HEK293 (cell line): ENCODE data around the gene HOXD11.

Experiments used
- CTCF ChIA-PET: fragments of 350-600 bp; formaldehyde crosslinking; extraction: SDS; loops from one replicate; lab custom pipeline; 2021; ENCODE audit warnings: antibody characterized with exemption; lab: Yijun Ruan, JAX
- POLR2A ChIA-PET: fragments of 300-600 bp; formaldehyde crosslinking; extraction: SDS; loops from one replicate; lab custom pipeline; 2020; ENCODE audit warnings: antibody characterized with exemption, inconsistent platforms; lab: Yijun Ruan, JAX
- H3K27ac ChIP-seq: fragments of 200-500 bp; sonication (Bioruptor generic); 2 replicates; pipeline ENCODE4 v1.5.1; 2014; ENCODE audit warnings: low read depth, low read length, control low read depth, inconsistent platforms; ENCODE audit errors: extremely low read depth
- H3K36me3 ChIP-seq, 2 experiments: fragments of 200-500 bp in 1 of 2; sonication (Bioruptor generic) in 1 of 2; 1 replicate in 1 of 2; 2 replicates in 1 of 2; pipeline ENCODE4 v1.5.1; 2014 to 2017; ENCODE audit warnings: inconsistent platforms in 2 of 2, low read length in 2 of 2; ENCODE audit not compliant: control insufficient read depth in 2 of 2, insufficient read depth in 1 of 2
- H3K4me1 ChIP-seq: fragments of 200-500 bp; sonication (Bioruptor generic); 2 replicates; pipeline ENCODE4 v1.5.1; 2014; ENCODE audit warnings: mild to moderate bottlenecking, low read length, inconsistent platforms; ENCODE audit not compliant: control insufficient read depth, insufficient read depth
- H3K4me3 ChIP-seq: 2 replicates; pipeline ENCODE4 v1.5.1; 2011; ENCODE audit warnings: low read depth, mild to moderate bottlenecking, control low read depth, low read length, moderate library complexity
- H3K9me3 ChIP-seq: fragments of 200-500 bp; sonication (Bioruptor generic); 2 replicates; pipeline ENCODE4 v1.5.1; 2014; ENCODE audit warnings: low read depth, low read length, inconsistent platforms; ENCODE audit not compliant: control insufficient read depth, insufficient read depth
- KLF7 ChIP-seq: fragments of 450-650 bp; formaldehyde crosslinking; IDR thresholded peaks from 2 replicates; pipeline ENCODE4 v1.5.1; 2016; ENCODE audit warnings: missing biosample characterization, missing genetic modification characterization, borderline replicate concordance
- MYNN ChIP-seq: fragments of 450-650 bp; formaldehyde crosslinking; IDR thresholded peaks from 2 replicates; pipeline ENCODE4 v1.5.1; 2016; ENCODE audit warnings: missing biosample characterization, missing genetic modification characterization, borderline replicate concordance
- PRDM6 ChIP-seq: fragments of 450-650 bp; formaldehyde crosslinking; IDR thresholded peaks from 2 replicates; pipeline ENCODE4 v1.5.1; 2017; ENCODE audit warnings: missing biosample characterization, missing genetic modification characterization
- ZBTB7A ChIP-seq: fragments of 450-650 bp; formaldehyde crosslinking; IDR thresholded peaks from 2 replicates; pipeline ENCODE4 v1.5.1; 2016; ENCODE audit warnings: low read depth, missing biosample characterization, missing genetic modification characterization
- ZFP69B ChIP-seq: fragments of 450-650 bp; formaldehyde crosslinking; IDR thresholded peaks from 2 replicates; pipeline ENCODE4 v1.5.1; 2016; ENCODE audit warnings: missing biosample characterization, missing genetic modification characterization
- ZNF138 ChIP-seq: fragments of 450-650 bp; formaldehyde crosslinking; IDR thresholded peaks from 2 replicates; pipeline ENCODE4 v1.5.1; 2016; ENCODE audit warnings: missing biosample characterization, missing genetic modification characterization, borderline replicate concordance
- ZNF140 ChIP-seq: fragments of 450-650 bp; formaldehyde crosslinking; IDR thresholded peaks from 2 replicates; pipeline ENCODE4 v1.5.1; 2016; ENCODE audit warnings: missing biosample characterization, missing genetic modification characterization
- ZNF146 ChIP-seq: fragments of 450-650 bp; formaldehyde crosslinking; IDR thresholded peaks from 2 replicates; pipeline ENCODE4 v1.5.1; 2016; ENCODE audit warnings: missing biosample characterization, missing genetic modification characterization
- ZNF157 ChIP-seq: fragments of 450-650 bp; formaldehyde crosslinking; IDR thresholded peaks from 2 replicates; pipeline ENCODE4 v1.5.1; 2016; ENCODE audit warnings: missing biosample characterization, missing genetic modification characterization
- ZNF169 ChIP-seq: fragments of 450-650 bp; formaldehyde crosslinking; IDR thresholded peaks from 2 replicates; pipeline ENCODE4 v1.5.1; 2016; ENCODE audit warnings: missing biosample characterization, missing genetic modification characterization
- ZNF26 ChIP-seq: fragments of 450-650 bp; formaldehyde crosslinking; IDR thresholded peaks from 2 replicates; pipeline ENCODE4 v1.5.1; 2016; ENCODE audit warnings: missing biosample characterization, missing genetic modification characterization
- ZNF37A ChIP-seq: fragments of 450-650 bp; IDR thresholded peaks from 2 replicates; pipeline ENCODE4 v1.5.1; 2018; ENCODE audit warnings: missing biosample characterization, missing genetic modification characterization
- ZNF404 ChIP-seq: fragments of 450-650 bp; formaldehyde crosslinking; IDR thresholded peaks from 2 replicates; pipeline ENCODE4 v1.5.1; 2017; ENCODE audit warnings: missing biosample characterization, missing genetic modification characterization
- ZNF529 ChIP-seq: fragments of 450-650 bp; formaldehyde crosslinking; IDR thresholded peaks from 2 replicates; pipeline ENCODE4 v1.5.1; 2017; ENCODE audit warnings: missing genetic modification characterization, missing biosample characterization; ENCODE audit not compliant: insufficient replicate concordance
- ZNF585B ChIP-seq: fragments of 450-650 bp; formaldehyde crosslinking; IDR thresholded peaks from 2 replicates; pipeline ENCODE4 v1.5.1; 2016; ENCODE audit warnings: missing biosample characterization, missing genetic modification characterization
- ZNF596 ChIP-seq: fragments of 450-650 bp; IDR thresholded peaks from 2 replicates; pipeline ENCODE4 v1.5.0; 2018; ENCODE audit warnings: missing biosample characterization, mild to moderate bottlenecking, missing genetic modification characterization, moderate library complexity
- ZNF629 ChIP-seq: fragments of 450-650 bp; formaldehyde crosslinking; IDR thresholded peaks from 2 replicates; pipeline ENCODE4 v1.5.1; 2017; ENCODE audit warnings: missing biosample characterization, missing genetic modification characterization
- ZNF660 ChIP-seq: fragments of 450-650 bp; IDR thresholded peaks from 2 replicates; pipeline ENCODE4 v1.5.1; 2018; ENCODE audit warnings: missing biosample characterization, mild to moderate bottlenecking, missing genetic modification characterization
- ZNF701 ChIP-seq: fragments of 450-650 bp; formaldehyde crosslinking; IDR thresholded peaks from 2 replicates; pipeline ENCODE4 v1.5.1; 2016; ENCODE audit warnings: missing biosample characterization, missing genetic modification characterization
- ZNF776 ChIP-seq: fragments of 450-650 bp; formaldehyde crosslinking; IDR thresholded peaks from 2 replicates; pipeline ENCODE4 v1.5.0; 2017; ENCODE audit warnings: missing biosample characterization, missing genetic modification characterization, borderline replicate concordance
- ZSCAN30 ChIP-seq: fragments of 450-650 bp; IDR thresholded peaks from 2 replicates; pipeline ENCODE4 v1.5.1; 2018; ENCODE audit warnings: missing biosample characterization, mild to moderate bottlenecking, missing genetic modification characterization, moderate library complexity
- TF ChIP-seq, protein P1 (sequence below): fragments of 450-650 bp; formaldehyde crosslinking; IDR thresholded peaks from 2 replicates; pipeline ENCODE4 v1.5.1; 2016; ENCODE audit warnings: missing biosample characterization, missing genetic modification characterization
- TF ChIP-seq, protein P2 (sequence below): fragments of 450-650 bp; formaldehyde crosslinking; conservative IDR thresholded peaks from 2 replicates; pipeline ENCODE4 v1.5.1; 2016; ENCODE audit warnings: low read depth, missing biosample characterization, missing genetic modification characterization
- TF ChIP-seq, protein P3 (sequence below): fragments of 450-650 bp; formaldehyde crosslinking; IDR thresholded peaks from 2 replicates; pipeline ENCODE4 v1.5.1; 2016; ENCODE audit warnings: missing biosample characterization, missing genetic modification characterization

The HOXD11 gene

GRCh38 chr2:176148751-176149421 lies 41.8 kb downstream of the HOXD11 start:
- no peak for TF ChIP-seq ZNF596
- TF ChIP-seq ZFP69B (tag by site-specific recombination) = no peak
- no peak for TF ChIP-seq ZNF776 (tag by site-specific recombination)
- TF ChIP-seq ZNF140 (tag by site-specific recombination) = no peak
- no peak for TF ChIP-seq ZSCAN30 (tag by site-specific recombination)
- no peak for TF ChIP-seq ZNF169 (tag by site-specific recombination)
- Histone ChIP-seq H3K9me3 (no peaks in the 10 kb centered on the region), H3K36me3 (peaks cover 0 to 38% of the 10 kb centered on the region in 2 experiments; a peak in 1 of 3 replicates), H3K27ac (no peak overlapping the region), H3K4me3 (no peak overlapping the region), H3K4me1 (peaks cover 23% of the 10 kb centered on the region)
- POLR2A ChIA-PET = interaction anchor here (0.8 kb wide), 1 partner anchor 13 kb away, joined by 3 read pairs; no protein-coding TSS in a partner anchor
- CTCF ChIA-PET = interaction anchor here (0.7 to 3.2 kb wide), 3 partner anchors 8 to 406 kb away, joined by 3 to 16 read pairs (median 3); no protein-coding TSS in a partner anchor

- CTCF ChIA-PET = interaction anchor here (3.2 kb wide), 1 partner anchor 9 kb away, joined by 16 read pairs; no protein-coding TSS in a partner anchor
- TF ChIP-seq ZNF629 (tag by site-specific recombination) = no peak
- TF ChIP-seq, protein P1, sequence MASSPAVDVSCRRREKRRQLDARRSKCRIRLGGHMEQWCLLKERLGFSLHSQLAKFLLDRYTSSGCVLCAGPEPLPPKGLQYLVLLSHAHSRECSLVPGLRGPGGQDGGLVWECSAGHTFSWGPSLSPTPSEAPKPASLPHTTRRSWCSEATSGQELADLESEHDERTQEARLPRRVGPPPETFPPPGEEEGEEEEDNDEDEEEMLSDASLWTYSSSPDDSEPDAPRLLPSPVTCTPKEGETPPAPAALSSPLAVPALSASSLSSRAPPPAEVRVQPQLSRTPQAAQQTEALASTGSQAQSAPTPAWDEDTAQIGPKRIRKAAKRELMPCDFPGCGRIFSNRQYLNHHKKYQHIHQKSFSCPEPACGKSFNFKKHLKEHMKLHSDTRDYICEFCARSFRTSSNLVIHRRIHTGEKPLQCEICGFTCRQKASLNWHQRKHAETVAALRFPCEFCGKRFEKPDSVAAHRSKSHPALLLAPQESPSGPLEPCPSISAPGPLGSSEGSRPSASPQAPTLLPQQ = no peak
- TF ChIP-seq, protein P2, sequence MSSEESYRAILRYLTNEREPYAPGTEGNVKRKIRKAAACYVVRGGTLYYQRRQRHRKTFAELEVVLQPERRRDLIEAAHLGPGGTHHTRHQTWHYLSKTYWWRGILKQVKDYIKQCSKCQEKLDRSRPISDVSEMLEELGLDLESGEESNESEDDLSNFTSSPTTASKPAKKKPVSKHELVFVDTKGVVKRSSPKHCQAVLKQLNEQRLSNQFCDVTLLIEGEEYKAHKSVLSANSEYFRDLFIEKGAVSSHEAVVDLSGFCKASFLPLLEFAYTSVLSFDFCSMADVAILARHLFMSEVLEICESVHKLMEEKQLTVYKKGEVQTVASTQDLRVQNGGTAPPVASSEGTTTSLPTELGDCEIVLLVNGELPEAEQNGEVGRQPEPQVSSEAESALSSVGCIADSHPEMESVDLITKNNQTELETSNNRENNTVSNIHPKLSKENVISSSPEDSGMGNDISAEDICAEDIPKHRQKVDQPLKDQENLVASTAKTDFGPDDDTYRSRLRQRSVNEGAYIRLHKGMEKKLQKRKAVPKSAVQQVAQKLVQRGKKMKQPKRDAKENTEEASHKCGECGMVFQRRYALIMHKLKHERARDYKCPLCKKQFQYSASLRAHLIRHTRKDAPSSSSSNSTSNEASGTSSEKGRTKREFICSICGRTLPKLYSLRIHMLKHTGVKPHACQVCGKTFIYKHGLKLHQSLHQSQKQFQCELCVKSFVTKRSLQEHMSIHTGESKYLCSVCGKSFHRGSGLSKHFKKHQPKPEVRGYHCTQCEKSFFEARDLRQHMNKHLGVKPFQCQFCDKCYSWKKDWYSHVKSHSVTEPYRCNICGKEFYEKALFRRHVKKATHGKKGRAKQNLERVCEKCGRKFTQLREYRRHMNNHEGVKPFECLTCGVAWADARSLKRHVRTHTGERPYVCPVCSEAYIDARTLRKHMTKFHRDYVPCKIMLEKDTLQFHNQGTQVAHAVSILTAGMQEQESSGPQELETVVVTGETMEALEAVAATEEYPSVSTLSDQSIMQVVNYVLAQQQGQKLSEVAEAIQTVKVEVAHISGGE = no peak
- no peak for TF ChIP-seq ZNF404
- TF ChIP-seq ZNF585B = no peak
- no peak for TF ChIP-seq ZNF146
- no peak for TF ChIP-seq ZNF529 (tag by site-specific recombination)
- TF ChIP-seq ZNF157 (tag by site-specific recombination) = no peak
- TF ChIP-seq ZNF138 = no peak
- TF ChIP-seq, protein P3, sequence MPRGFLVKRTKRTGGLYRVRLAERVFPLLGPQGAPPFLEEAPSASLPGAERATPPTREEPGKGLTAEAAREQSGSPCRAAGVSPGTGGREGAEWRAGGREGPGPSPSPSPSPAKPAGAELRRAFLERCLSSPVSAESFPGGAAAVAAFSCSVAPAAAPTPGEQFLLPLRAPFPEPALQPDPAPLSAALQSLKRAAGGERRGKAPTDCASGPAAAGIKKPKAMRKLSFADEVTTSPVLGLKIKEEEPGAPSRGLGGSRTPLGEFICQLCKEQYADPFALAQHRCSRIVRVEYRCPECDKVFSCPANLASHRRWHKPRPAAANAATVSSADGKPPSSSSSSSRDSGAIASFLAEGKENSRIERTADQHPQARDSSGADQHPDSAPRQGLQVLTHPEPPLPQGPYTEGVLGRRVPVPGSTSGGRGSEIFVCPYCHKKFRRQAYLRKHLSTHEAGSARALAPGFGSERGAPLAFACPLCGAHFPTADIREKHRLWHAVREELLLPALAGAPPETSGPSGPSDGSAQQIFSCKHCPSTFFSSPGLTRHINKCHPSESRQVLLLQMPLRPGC (tag by site-specific recombination) = no peak
- TF ChIP-seq ZNF701 (tag by site-specific recombination) = no peak
- no peak for TF ChIP-seq ZNF37A (tag by site-specific recombination)
- TF ChIP-seq ZNF26 (tag by site-specific recombination) = no peak
- no peak for TF ChIP-seq ZNF660 (tag by site-specific recombination)
- TF ChIP-seq ZBTB7A (tag by site-specific recombination) = no peak
- no peak for TF ChIP-seq MYNN (tag by site-specific recombination)
- TF ChIP-seq KLF7 (tag by site-specific recombination) = no peak
- no peak for TF ChIP-seq PRDM6
- POLR2A ChIA-PET = no interaction called here
- Histone ChIP-seq H3K9me3 (no peaks in the 10 kb centered on the region), H3K27ac (no peak overlapping the region), H3K36me3 (peaks cover 0 to 39% of the 10 kb centered on the region in 2 experiments; a peak in 1 of 3 replicates), H3K4me1 (peaks cover 23% of the 10 kb centered on the region), H3K4me3 (no peak overlapping the region)
Observed at GRCh38 chr2:176149481-176149938, 42.4 kb downstream of the HOXD11 start.
